ENCODE data around the gene OR51I2. TPM values are rescaled to one million over a fixed set of nuclear protein-coding genes. Genes with fewer than 3 reads are reported as not detected.

The OR51I2 gene
- total and polyA plus RNA-seq, 9 of the 15 experiments (the other 6 are each of a cell fraction or from before 2014, with no cell fraction given): 0.06 to 0.61 (median 0.07) TPM; not detected in 6

- TF ChIP-seq NCOA2 (IDR thresholded peaks at IDR 0.05; ENCODE audit: partially characterized antibody in 2 of 2) (no peak), ZNF280B (CRISPR knock-in tag; IDR thresholded peaks at IDR 0.05) (no peak), EZH2 (IDR thresholded peaks at IDR 0.05; ENCODE audit: borderline replicate concordance, low read depth, low read length) (no peak), TRIM28 (IDR thresholded peaks at IDR 0.05) (no peak), ZNF347 (CRISPR knock-in tag; IDR thresholded peaks at IDR 0.05; ENCODE audit: low read depth) (no peak), ZNF407 (IDR thresholded peaks at IDR 0.05; ENCODE audit: low read depth) (no peak), FIP1L1 (IDR thresholded peaks at IDR 0.05; ENCODE audit: low read depth, low read length, poor library complexity, severe bottlenecking) (no peak), JUNB (CRISPR knock-in tag; conservative IDR thresholded peaks at IDR 0.05) (no peak)
- TF ChIP-seq, protein P1, sequence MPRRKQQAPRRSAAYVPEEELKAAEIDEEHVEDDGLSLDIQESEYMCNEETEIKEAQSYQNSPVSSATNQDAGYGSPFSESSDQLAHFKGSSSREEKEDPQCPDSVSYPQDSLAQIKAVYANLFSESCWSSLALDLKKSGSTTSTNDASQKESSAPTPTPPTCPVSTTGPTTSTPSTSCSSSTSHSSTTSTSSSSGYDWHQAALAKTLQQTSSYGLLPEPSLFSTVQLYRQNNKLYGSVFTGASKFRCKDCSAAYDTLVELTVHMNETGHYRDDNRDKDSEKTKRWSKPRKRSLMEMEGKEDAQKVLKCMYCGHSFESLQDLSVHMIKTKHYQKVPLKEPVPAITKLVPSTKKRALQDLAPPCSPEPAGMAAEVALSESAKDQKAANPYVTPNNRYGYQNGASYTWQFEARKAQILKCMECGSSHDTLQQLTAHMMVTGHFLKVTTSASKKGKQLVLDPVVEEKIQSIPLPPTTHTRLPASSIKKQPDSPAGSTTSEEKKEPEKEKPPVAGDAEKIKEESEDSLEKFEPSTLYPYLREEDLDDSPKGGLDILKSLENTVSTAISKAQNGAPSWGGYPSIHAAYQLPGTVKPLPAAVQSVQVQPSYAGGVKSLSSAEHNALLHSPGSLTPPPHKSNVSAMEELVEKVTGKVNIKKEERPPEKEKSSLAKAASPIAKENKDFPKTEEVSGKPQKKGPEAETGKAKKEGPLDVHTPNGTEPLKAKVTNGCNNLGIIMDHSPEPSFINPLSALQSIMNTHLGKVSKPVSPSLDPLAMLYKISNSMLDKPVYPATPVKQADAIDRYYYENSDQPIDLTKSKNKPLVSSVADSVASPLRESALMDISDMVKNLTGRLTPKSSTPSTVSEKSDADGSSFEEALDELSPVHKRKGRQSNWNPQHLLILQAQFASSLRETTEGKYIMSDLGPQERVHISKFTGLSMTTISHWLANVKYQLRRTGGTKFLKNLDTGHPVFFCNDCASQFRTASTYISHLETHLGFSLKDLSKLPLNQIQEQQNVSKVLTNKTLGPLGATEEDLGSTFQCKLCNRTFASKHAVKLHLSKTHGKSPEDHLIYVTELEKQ (CRISPR knock-in tag; IDR thresholded peaks at IDR 0.05): no peak
Measured at GRCh38 chr11:5505363-5506048, 56.4 kb downstream of the OR51I2 start (continued).
